HCT116 (cell line): Measurements from ENCODE around the gene PRRX1. TPM values are rescaled to one million over a fixed set of nuclear protein-coding genes. Genes with fewer than 3 reads are reported as not detected.

Experiments
- ATAC-seq: fragments of 200-7000 bp; cut with Tn5 transposase; 2 replicates; pipeline ENCODE4 v1.9.1; 2020; ENCODE audit warnings: mild to moderate bottlenecking, moderate library complexity
- BruUV-seq: library from RNA; stranded (reverse); fragments of 400-500 nt; replicated peaks from 2 replicates; lab custom pipeline; 2021; lab: Mats Ljungman, UMichigan
- CTCF ChIA-PET: fragments of 300-600 bp; sonication (Branson Sonifier 250); formaldehyde crosslinking; loops from one replicate; lab custom pipeline; 2021; ENCODE audit warnings: antibody characterized with exemption; lab: Charles Lee
- POLR2A ChIA-PET: fragments of 300-600, 350-600 bp; sonication (Branson Sonifier 250); formaldehyde crosslinking; loops from one replicate; lab custom pipeline; 2021; ENCODE audit warnings: antibody characterized with exemption; lab: Charles Lee
- RAD21 ChIA-PET, 2 experiments: fragments of 300-600 bp; sonication (Branson Sonifier 250); formaldehyde crosslinking; loops; one replicate each; lab custom pipeline; 2023; ENCODE audit warnings: low total read pairs in 2 of 2; ENCODE audit not compliant: uncharacterized antibody in 2 of 2, unreplicated experiment in 2 of 2, low non-redundant PET in 1 of 2; lab: Charles Lee
- DNase-seq: peaks from one replicate; pipeline ENCODE4 v3.0.0-alpha.2; 2010; ENCODE audit warnings: low read depth, low spot score
- H2AFZ ChIP-seq: fragments of 200-600 bp; shearing (Covaris generic), sonication (generic); 2 replicates; pipeline ENCODE4 v1.6.1; 2017; ENCODE audit warnings: low read depth, mixed run types, mixed read lengths, antibody characterized with exemption, low read length; ENCODE audit not compliant: poor library complexity, severe bottlenecking
- H3K27ac ChIP-seq: 2 replicates; pipeline ENCODE4 v1.5.1; 2012; ENCODE audit warnings: low read depth, low read length
- H3K27me3 ChIP-seq: fragments of 200-600 bp; sonication (generic); 2 replicates; pipeline ENCODE4 v1.6.1; 2016; ENCODE audit warnings: mixed run types, low read length, mixed read lengths; ENCODE audit not compliant: insufficient read depth
- H3K36me3 ChIP-seq, 2 experiments: fragments of 200-500 bp in 1 of 2; fragments of 200-600 bp in 1 of 2; sonication (Bioruptor generic) in 1 of 2; sonication (generic) in 1 of 2; 2 replicates each; pipeline versions ENCODE4 v1.5.1 to v1.6.1; 2014 to 2016; ENCODE audit warnings: low read length in 2 of 2, inconsistent platforms in 1 of 2, mixed read lengths in 1 of 2, mixed run types in 1 of 2; ENCODE audit not compliant: insufficient read depth in 2 of 2, control insufficient read depth in 1 of 2
- H3K4me1 ChIP-seq, 2 experiments: fragments of 200-600 bp in 1 of 2; sonication (generic) in 1 of 2; 2 replicates each; pipeline versions ENCODE4 v1.5.1 to v1.6.1; 2012 to 2017; ENCODE audit warnings: low read length in 2 of 2, inconsistent platforms in 1 of 2, mild to moderate bottlenecking in 1 of 2, mixed read lengths in 1 of 2, mixed run types in 1 of 2, moderate library complexity in 1 of 2; ENCODE audit not compliant: insufficient read depth in 2 of 2, control insufficient read depth in 1 of 2
- H3K4me2 ChIP-seq: fragments of 200-600 bp; sonication (generic); 2 replicates; pipeline ENCODE4 v1.6.1; 2017; ENCODE audit warnings: mixed run types, low read length, mixed read lengths
- H3K4me3 ChIP-seq, 2 experiments: fragments of 200-600 bp in 1 of 2; sonication (generic) in 1 of 2; replicated peaks in 1 of 2; 2 replicates each; pipeline ENCODE4 v1.5.1; 2011 to 2016; ENCODE audit warnings: low read length in 2 of 2, control low read depth in 1 of 2, low read depth in 1 of 2, mild to moderate bottlenecking in 1 of 2, mixed read lengths in 1 of 2, mixed run types in 1 of 2
- H3K79me2 ChIP-seq: fragments of 200-600 bp; sonication (generic); 2 replicates; pipeline ENCODE4 v1.6.1; 2017; ENCODE audit warnings: mild to moderate bottlenecking, mixed run types, low read length, moderate library complexity, mixed read lengths; ENCODE audit not compliant: insufficient read depth
- H3K9ac ChIP-seq: fragments of 200-600 bp; sonication (generic); 2 replicates; pipeline ENCODE4 v1.6.1; 2016; ENCODE audit warnings: low read length, mixed read lengths
- H3K9me2 ChIP-seq: fragments of 200-600 bp; sonication (generic), shearing (Covaris generic); 2 replicates; pipeline ENCODE4 v1.6.1; 2017; ENCODE audit warnings: mixed run types, mild to moderate bottlenecking, moderate library complexity; ENCODE audit not compliant: insufficient read depth
- H3K9me3 ChIP-seq, 2 experiments: fragments of 200-500 bp in 1 of 2; fragments of 200-600 bp in 1 of 2; sonication (Bioruptor generic) in 1 of 2; sonication (generic) in 1 of 2; 2 replicates each; pipeline ENCODE4 v1.6.1; 2014 to 2017; ENCODE audit warnings: low read length in 2 of 2, mixed read lengths in 2 of 2, inconsistent platforms in 1 of 2, low read depth in 1 of 2, mild to moderate bottlenecking in 1 of 2, mixed run types in 1 of 2, moderate library complexity in 1 of 2; ENCODE audit not compliant: control insufficient read depth in 1 of 2, insufficient read depth in 1 of 2
- H4K20me1 ChIP-seq: fragments of 200-600 bp; sonication (generic), shearing (Covaris generic); 2 replicates; pipeline ENCODE4 v1.6.1; 2017; ENCODE audit warnings: mixed run types, mild to moderate bottlenecking, moderate library complexity; ENCODE audit not compliant: insufficient read depth
- CBX3 ChIP-seq: IDR thresholded peaks from 2 replicates; pipeline ENCODE4 v1.6.1; 2012; ENCODE audit warnings: low read depth
- CEBPB ChIP-seq: IDR thresholded peaks from 2 replicates; pipeline ENCODE4 v1.6.1; 2012; ENCODE audit warnings: low read depth
- ELF1 ChIP-seq: IDR thresholded peaks from 2 replicates; pipeline ENCODE4 v1.6.1; 2012; ENCODE audit warnings: low read depth, borderline replicate concordance
- EZH2 ChIP-seq: fragments of 200-600 bp; sonication (generic); IDR thresholded peaks from 2 replicates; pipeline ENCODE4 v1.6.1; 2017; ENCODE audit warnings: antibody characterized with exemption, mixed run types
- FOSL1 ChIP-seq: IDR thresholded peaks from 2 replicates; pipeline ENCODE4 v1.6.1; 2012; ENCODE audit warnings: low read depth
- JUND ChIP-seq: IDR thresholded peaks from 2 replicates; pipeline ENCODE4 v1.6.1; 2012
- RAD21 ChIP-seq: IDR thresholded peaks from 2 replicates; pipeline ENCODE4 v1.6.1; 2012; ENCODE audit warnings: low read depth, mild to moderate bottlenecking
- SP1 ChIP-seq: IDR thresholded peaks from 2 replicates; pipeline ENCODE4 v1.6.1; 2012; ENCODE audit warnings: low read depth
- SRF ChIP-seq: IDR thresholded peaks from 2 replicates; pipeline ENCODE4 v1.6.1; 2012; ENCODE audit warnings: low read depth
- YY1 ChIP-seq: IDR thresholded peaks from 2 replicates; pipeline ENCODE4 v1.6.1; 2011; ENCODE audit warnings: low read length, low read depth, moderate library complexity, mild to moderate bottlenecking; ENCODE audit not compliant: insufficient replicate concordance; ENCODE audit errors: extremely low read depth
- ZNF274 ChIP-seq: fragments of 200-500 bp; sonication (Bioruptor generic); IDR thresholded peaks from 2 replicates; pipeline ENCODE4 v1.6.1; 2014; ENCODE audit warnings: mild to moderate bottlenecking, low read depth, low read length, inconsistent platforms
- intact Hi-C: fragments of 100-400 bp; cut with micrococcal nuclease; formaldehyde crosslinking; loops from 2 replicates; pipeline ENCODE4 v1.10.0; 2022
- total RNA-seq: library from RNA; stranded (reverse); gene quantifications from one replicate; pipeline ENCODE4 v1.2.1, GENCODE V29; 2021; ENCODE audit not compliant: unreplicated experiment
- TF ChIP-seq, protein P1 (sequence below): IDR thresholded peaks from 2 replicates; pipeline ENCODE4 v1.6.1; 2012
- TF ChIP-seq, protein P2 (sequence below): IDR thresholded peaks from 2 replicates; pipeline ENCODE4 v1.6.1; 2011; ENCODE audit warnings: mild to moderate bottlenecking, low read length, moderate library complexity; ENCODE audit not compliant: insufficient replicate concordance; ENCODE audit errors: extremely low read depth

PRRX1 gene
- total RNA-seq, 1 experiment from 2014 or later, result 0.37 TPM

DNA sequence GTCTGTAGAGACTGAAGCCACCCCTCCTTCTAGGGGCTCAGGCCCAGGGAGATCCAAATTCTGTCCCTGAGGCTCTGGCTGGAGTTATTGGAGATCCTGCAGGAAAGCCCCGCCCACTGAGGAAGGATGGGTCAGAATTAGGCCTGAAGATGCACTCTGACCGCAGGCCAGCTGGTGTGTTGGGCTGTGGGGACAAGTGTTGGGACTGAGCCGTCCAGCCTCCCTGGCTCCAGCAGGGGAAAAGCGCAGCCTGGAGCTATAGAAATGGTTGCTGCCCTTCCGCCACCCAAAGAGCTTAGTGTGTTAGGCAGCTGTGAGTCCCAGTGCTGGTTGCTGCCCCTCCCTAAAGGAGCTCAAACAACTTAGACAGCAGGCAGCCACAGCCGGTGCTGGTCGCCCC lies 33.0 kb upstream of the PRRX1 start:
- Histone ChIP-seq H3K4me3 (no peak overlapping the region), H3K79me2 (no peaks in the 10 kb centered on the region), H3K36me3 (no peaks in the 10 kb centered on the region), H3K9ac (no peak overlapping the region), H2AFZ (no peak overlapping the region), H3K4me2 (no peak overlapping the region), H4K20me1 (no peaks in the 10 kb centered on the region), H3K27me3 (no peaks in the 10 kb centered on the region), H3K27ac (no peak overlapping the region), H3K4me1 (no peaks in the 10 kb centered on the region), H3K9me2 (no peaks in the 10 kb centered on the region), H3K9me3 (no peaks in the 10 kb centered on the region)
- TF ChIP-seq EZH2 (no peak), CEBPB (no peak), JUND (no peak), FOSL1 (no peak), SRF (no peak), ZNF274 (no peak), YY1 (no peak), CBX3 (no peak), ELF1 (no peak), RAD21 (no peak), SP1 (no peak)
- TF ChIP-seq, protein P1, sequence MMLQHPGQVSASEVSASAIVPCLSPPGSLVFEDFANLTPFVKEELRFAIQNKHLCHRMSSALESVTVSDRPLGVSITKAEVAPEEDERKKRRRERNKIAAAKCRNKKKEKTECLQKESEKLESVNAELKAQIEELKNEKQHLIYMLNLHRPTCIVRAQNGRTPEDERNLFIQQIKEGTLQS, result no peak
- TF ChIP-seq, protein P2, sequence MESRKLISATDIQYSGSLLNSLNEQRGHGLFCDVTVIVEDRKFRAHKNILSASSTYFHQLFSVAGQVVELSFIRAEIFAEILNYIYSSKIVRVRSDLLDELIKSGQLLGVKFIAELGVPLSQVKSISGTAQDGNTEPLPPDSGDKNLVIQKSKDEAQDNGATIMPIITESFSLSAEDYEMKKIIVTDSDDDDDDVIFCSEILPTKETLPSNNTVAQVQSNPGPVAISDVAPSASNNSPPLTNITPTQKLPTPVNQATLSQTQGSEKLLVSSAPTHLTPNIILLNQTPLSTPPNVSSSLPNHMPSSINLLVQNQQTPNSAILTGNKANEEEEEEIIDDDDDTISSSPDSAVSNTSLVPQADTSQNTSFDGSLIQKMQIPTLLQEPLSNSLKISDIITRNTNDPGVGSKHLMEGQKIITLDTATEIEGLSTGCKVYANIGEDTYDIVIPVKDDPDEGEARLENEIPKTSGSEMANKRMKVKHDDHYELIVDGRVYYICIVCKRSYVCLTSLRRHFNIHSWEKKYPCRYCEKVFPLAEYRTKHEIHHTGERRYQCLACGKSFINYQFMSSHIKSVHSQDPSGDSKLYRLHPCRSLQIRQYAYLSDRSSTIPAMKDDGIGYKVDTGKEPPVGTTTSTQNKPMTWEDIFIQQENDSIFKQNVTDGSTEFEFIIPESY, result no peak
- ChIA-PET POLR2A (no interaction called here), CTCF (no interaction called here), RAD21 (no interaction called here)
- no TSS peak for BruUV-seq
- ATAC-seq, result no peak
- intact Hi-C loops, result no loop called here
- DNase-seq, result no peak
